Stimulated activated CD4-positive, alpha-beta T cell treated with anti-CD3 and anti-CD28 coated beads, Interleukin-12 subunit alpha, Interleukin-12 subunit beta, amount 100 ng/mL, for 48 hours (primary cell): ENCODE data around the gene DNAH12.
"Not testable (repeated sequence)": the region's sequence is repeated elsewhere in the genome, so short reads cannot be mapped to it uniquely, and the experiment has no call there.

Experiments used
- DNase-seq, 3 donors: peaks; one replicate each; pipeline ENCODE4 v3.0.0-alpha.2; 2020; ENCODE audit warnings: low read depth in 2 of 3, low spot score in 1 of 3

Gene DNAH12

DNA sequence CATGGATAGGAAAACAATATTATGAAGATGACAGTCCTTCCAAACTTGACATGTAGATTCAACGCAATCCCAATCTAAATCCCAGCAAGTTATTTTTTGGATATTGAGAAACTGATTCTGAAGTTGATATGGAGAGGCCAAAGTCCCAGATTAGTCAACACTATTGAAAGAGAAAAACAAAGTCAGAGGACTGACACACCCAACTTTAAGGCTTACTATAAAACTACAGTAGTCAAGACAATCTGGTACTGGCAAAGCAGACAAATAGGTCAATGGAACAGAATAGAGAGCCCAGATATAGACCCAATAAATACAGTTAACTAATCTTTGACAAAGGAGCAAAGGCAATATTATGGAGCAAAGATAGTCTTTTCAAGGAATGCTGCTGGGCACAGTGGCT is 132.4 kb downstream of the DNAH12 start:
- DNase-seq = no peak

DNA sequence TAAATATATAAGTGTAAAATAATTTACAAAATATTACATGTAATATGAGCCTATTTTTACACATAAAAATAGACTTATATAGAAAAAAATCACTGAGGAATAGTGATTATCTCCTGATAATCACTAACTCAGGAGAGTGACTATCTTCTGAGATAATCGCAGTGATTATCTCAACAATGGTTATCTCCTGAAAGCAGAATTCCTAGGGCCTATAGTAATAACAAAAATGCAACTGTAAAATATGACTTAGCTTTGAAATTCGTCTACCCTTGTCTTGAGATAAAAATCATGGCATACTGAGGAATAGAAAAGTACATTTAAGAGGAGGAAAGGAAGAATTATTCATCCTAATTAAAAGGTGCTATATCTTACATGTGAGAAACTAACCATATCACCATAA is 134.7 kb downstream of the DNAH12 start:
- DNase-seq = no peak

DNA sequence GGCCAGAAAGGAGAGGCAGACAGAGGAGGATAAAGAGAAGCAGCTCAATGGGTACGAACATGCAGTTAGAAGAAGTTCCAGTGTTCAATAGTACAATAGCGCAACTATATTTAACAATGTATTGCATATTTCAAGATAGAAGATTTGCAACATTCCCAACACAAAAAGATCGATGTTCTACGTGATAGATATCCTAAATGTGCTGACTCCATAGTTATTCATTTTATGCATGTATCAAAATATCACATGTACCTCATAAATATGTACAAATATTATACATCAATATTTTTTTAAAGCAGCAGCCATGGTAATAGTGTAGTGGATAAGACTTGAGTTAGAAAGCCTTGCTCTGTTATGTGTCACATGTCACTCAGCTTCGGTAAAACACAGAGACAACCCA is 141.5 kb downstream of the DNAH12 start:
- DNase-seq = no peak

DNA sequence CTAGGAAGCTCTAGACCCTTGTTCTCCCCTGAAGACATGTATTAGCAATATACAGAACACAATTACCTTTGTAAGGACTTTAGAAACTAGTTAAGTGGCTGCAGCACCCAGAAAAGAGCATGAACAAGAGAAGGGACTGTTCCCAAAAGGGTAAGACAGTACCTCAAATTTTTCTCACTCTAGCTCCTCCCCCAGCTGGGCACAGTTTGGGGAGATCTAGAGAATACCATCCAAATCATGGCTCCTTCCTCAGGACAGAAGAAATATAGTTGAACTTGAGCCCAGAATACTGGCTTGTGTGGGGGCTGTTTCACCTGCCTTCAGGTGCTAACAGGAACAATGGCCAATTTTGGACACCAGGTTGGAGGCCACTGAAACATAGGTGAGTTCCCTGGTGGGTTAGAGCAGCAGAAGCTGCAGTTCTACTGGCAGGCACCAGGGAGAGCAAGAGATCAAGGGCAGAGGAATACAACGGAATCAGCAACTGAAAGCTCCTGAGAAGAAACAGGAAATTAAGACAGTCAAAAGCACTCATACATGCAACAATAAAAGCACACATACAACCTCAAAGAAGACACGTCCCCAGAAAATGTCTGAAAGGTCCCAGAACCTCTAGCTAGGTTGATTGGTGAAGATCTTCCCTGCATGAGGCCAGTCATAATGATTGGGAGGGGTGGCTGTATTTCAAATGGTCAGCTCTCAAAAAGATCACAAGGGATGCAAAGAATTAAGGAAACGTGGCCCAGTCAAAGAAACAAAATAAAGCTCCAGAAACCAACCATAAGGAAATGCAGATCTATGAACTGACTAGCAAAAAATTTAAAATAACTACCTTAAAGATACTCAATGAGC is 146.7 kb downstream of the DNAH12 start:
- peak; percentile 23 to 54 (median 35) for DNase-seq

DNA sequence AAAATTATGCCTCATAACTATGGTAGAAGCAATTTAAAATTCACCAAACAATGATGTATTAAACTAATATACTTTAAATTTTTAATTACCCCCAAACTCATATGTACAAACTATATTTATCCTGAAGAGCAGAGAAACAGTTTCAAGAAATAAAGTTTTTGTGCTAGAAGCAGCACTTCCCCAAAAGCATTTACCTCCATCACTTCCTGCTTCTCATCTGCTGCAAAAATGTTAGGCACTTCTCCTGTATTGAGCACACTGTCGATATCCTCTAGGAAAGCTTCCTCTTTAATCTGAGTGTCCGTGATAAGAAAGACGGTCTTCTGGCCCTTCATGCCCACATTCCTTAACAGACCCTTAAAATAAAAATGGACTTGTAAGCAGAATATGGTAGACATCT is 150.2 kb downstream of the DNAH12 start:
- DNase-seq = no peak

DNA sequence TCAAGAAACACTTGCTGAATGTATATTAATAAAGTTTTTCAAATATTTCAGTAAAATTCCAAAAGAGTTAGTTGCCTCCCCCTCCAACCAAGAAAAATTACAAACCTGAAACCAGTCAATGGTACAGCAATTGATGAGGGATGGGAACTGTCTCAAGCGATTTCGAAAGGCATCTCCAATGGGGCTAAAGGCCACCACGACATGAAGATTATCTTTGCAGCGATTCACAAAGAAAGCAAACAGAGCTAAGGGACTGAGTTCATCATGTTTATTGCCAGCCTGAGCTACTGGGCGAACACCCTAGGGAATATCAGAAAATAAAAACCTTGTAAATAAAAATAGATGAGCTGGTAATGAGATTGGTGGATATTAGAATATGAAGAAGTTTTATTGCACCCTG is 152.4 kb downstream of the DNAH12 start:
- DNase-seq = no peak

DNA sequence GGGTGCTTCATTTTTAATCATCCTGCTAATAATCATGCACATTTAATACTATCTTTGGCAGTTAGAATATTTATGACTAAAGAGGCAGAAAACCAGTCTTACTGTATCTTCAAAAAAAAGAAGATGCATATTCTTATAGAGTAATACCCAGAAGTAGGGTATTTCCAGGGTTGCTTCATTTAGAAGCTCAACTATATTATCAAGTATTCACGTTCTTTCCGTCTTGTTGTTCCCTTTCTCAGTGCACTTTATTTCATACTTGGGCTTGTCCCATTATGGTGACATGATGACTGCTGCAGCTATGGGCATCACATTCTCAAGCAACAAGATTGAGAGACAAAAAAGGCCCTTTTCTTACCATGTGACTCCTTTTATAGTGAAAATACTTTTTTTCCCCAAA is 154.9 kb downstream of the DNAH12 start:
- DNase-seq = no peak

DNA sequence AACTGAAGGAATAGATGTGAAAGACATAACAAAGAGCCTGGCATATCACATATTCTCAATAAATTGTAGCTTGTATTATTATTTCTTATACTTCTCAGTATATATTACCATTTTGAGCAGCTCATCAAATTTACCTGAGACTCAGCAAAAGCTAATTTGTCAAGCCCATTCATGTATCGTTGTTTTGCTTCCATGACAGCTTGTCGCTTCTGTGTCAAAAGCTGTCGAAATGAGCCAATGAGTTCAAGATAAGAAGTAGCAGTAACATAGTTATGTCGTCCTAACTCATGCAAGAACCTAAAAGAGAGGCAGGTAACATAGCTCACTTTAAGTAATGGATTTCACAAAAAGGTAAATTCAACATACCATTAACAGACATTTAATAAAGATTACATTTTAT is 157.8 kb downstream of the DNAH12 start:
- no peak for DNase-seq

DNA sequence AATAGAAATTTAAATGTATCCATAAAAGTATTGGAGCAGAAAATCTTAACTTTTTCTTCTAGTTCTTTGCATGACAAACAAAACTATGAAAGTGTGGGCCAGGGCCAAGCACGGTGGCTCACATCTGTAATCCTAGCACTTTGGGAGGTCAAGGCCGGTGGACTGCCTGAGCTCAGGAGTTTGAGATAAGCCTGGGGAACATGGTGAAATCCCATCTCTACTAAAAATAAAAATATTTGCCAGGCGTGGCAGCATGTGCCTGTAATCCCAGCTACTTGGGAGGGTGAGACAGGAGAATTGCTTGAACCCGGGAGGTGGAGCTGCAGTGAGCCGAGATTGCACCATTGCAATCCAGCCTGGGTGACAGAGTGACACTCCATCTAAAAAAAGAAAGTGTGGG is 158.6 kb downstream of the DNAH12 start:
- DNase-seq = no peak

DNA sequence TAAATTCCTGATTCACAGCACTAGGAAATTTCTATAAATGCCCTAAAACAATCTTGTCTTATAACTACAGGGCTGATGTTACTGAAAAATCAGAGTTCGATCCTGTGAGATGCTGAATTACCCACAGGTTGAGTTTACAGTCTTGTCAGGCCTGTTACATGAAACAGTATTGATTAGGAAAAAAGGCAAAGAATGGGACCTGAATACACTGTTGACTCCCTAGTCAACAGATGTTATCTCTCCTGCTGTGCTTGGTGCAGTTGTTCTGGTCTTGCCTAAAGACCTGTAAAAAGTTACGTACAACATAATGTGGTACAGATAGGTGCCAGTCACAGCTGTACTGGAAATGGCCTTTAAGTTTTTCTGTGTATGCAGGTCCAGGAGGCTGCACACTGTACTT is 160.3 kb downstream of the DNAH12 start:
- DNase-seq = no peak

DNA sequence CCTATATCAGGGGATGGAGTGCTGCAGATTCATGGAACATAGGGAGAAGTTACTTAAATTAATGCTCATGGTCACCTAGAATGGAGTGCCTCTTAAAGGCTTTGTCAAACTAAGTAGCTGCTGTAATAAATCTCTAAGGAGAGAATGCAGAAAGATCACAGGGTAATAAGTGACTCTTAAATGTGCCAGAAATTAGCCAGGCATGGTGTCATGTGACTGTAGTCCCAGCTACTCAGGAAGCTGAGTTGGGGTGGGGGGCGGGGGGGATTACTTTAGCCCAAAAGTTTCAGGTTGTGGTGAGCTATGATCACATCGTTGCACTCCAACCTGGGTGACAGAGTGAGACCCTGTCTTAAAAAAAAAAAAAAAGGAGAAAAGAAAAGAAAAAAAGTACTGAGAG is 160.7 kb downstream of the DNAH12 start:
- DNase-seq = no peak

DNA sequence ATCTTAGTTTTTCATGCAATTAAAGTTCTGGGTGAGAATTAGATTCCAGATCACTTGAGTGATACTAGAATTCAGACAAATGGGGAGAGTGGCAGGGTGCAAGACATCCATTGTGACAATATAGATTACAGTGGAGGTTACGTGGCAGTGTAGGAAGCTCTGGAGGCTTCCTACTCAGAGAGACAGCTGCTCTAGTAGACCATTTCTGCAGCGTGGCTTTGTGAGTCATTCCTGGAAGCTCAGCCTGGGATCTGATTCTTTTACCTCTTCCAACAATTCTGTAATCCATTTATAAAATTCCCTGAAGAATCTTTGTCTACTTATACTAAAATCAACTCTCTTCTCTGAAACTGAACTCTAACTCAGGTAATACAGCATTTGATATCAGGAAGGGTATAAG is 161.2 kb downstream of the DNAH12 start:
- no peak for DNase-seq

DNA sequence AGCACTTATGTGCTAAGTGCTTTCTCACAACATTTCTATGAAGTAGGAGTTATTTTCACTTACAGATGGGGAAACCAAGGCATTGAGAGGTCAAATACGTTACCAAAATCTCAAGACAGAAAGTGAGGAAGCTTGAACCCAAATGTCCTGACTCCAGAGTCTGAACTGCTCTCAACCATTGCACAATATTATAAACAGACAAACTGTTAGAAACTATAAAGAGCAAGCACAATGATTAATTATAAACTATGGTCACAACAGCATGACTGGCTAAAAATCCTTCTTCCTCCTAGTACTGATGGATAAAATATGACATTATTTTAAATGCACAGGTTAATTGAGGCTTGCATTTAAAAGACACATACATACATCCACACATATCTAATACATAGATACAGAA is 173.8 kb downstream of the DNAH12 start:
- DNase-seq = no peak

DNA sequence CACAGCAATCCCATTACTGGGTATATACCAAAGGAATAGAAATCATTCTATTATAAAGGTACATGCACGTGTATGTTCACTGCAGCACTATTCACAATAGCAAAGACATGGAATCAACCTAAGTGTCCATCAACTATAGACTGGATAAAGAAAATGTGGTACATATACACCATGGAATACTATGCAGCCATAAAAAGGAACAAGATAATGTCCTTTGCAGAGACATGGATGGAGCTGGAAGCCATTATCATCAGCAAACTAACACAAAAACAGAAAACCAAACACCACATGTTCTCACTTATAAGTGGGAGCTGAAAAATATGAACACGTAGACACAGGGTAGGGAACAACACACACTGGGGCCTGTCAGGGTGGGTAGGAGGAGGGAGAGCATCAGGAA is 179.1 kb downstream of the DNAH12 start:
- not testable (repeated sequence) for DNase-seq

DNA sequence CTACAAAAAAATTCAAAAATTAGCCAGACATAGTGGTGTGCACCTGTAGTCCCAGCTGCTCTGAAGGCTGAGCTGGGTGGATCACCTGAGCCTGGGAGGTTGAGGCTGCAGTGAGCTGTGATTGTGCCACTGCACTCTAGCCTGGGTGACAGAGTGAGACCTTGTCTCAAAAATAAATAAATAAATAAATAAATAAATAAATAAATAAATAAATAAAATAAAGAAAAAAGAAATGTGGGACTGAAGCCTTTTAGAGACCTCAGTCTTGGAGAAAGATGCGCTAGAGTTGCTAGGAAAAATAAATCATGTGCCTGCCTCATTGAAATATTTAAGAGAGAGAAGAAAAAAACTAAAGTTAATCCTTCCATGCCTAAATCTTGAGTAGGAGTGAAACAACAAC is 187.9 kb downstream of the DNAH12 start:
- not testable (repeated sequence) for DNase-seq

DNA sequence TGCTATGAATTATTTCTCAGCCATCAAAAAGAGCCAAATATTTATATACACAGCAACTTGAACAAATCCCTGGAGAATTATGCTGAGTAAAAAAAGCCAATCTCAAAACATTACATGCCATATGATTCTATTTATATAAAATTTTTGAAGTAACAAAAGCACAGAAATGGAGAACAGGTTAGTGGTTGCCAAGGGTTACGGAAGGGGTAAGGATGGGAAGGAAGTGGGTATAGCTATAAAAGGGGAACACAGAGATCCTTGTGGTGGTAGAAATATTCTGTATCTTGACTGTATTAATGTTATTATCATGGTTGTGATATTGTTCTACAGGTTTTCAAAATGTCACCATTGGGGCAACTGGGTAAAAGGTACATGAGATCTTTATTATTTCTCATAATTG is 189.4 kb downstream of the DNAH12 start:
- DNase-seq = no peak

DNA sequence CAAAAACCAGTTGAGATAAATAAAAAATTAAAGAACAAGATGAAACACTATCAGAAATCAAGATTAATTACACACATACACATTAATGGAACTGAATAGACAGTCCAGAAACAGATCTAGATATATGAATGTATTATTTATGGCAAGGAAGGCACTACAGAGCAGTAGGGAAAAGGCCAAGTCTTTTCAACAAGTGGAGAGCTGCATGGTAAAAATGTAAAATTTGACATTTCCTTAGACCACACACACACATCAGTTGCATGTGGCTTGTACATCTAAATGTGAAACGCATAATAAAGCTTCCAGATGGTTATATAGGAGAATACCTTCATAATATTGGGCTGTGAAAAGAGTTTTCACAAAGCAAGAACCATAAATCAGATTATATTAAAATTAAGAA is 193.9 kb downstream of the DNAH12 start:
- DNase-seq = no peak

DNA sequence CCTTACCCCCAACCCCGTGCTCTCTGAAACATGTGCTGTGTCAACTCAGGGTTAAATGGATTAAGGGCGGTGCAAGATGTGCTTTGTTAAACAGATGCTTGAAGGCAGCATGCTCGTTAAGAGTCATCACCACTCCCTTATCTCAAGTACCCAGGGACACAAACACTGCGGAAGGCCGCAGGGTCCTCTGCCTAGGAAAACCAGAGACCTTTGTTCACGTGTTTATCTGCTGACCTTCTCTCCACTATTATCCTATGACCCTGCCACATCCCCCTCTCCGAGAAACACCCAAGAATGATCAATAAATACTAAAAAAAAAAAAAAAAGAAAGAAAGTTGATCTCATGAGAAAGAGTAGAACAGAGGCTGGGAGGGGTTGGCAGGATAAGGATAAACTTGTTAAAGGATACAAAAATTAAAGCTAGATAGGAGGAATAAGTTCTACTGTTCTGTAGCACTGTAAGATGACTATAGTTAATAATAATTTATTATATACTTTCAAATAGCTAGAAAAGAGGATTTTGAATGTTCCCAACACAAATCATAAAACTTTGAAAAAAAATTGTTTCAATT is 205.0 kb downstream of the DNAH12 start:
- not testable (repeated sequence) for DNase-seq

DNA sequence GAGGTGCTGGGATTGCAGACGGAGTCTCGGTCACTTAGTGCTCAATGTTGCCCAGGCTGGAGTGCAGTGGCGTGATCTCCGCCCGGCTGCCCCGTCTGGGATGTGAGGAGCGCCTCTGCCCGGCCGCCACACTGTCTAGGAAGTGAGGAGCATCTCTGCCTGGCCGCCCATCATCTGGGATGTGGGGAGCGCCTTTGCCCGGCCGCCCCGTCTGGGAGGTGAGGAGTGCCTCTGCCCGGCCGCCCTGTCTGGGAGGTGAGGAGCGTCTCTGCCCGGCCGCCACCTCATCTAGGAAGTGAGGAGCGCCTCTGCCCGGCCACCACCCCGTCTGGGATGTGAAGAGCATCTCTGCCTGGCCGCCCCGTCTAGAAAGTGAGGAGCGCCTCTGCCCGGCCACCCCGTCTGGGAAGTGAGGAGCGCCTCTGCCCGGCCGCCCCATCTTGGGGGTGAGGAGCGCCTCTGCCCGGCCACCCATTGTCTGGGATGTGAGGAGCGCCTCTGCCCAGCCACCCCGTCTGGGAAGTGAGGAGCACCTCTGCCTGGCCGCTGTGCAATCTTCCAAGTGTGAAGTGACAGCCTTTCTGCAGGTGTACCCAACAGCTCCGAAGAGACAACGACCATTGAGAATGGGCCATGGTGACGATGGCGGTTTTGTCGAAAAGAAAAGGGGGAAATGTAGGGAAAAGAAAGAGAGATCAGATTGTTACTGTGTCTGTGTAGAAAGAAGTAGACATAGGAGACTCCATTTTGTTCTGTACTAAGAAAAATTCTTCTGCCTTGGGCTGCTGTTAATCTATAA is 205.7 kb downstream of the DNAH12 start:
- not testable (repeated sequence) for DNase-seq

DNA sequence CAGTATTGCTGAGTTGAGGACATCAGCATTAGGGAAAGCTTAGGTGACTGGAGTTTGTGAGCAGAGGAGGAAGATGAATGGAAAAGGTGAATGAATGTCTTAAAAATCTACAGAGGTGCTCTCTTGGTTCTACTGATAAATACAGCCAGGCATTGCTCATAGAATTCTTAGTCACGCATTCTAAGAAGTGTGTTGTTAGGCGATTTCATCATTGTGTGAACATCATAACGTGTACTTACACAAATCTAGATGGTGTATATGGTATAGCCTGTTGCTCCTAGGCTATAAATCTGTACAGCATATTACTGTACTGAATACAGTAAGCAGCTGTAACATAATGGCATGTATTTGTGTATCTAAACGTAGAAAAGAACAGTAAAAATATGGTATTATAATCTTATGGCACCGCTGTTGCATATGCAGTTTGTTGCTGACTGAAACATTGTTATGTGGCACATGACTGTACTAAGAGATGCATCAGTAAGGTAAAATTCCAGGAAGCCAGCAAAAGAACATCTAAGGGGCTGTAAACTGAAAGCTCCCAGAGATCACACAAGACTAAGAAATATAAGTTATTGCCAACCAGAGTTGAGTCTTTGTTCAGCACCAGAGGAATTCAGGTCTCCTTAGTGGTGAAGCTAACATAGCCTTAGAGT is 208.7 kb downstream of the DNAH12 start:
- no peak for DNase-seq

DNA sequence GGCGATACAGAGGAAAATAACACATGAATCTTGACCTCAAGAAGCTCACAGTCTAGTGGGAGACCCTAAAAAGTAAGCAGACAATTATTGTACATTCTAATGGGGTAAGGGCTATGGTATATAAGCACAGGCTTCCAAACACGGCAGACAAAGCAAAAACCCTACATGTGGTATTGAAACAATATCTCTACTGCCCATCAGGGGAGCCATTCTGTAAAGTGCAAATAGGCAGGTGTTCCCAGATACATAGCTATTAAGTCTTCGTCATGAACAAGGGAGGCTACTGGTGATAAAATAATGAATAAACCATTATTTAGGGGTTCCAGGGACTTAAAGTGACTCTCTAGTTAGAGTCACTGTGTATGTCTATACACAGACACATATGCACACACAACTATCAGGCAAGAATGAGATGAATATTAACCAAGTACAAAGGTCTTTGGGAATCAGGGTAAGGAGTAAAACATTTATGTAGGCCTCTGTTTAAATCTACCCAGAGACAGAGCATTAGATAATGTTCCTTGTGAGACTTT is 213.0 kb downstream of the DNAH12 start:
- DNase-seq = no peak
